ENCODE results near the gene IGSF1.
A peak's percentile ranks its signal among the peaks of the same experiment; 100 is the strongest.
"Not testable (repeated sequence)": the region's sequence is repeated elsewhere in the genome, so short reads cannot be mapped to it uniquely, and the experiment has no call there.

IGSF1 gene

DNA sequence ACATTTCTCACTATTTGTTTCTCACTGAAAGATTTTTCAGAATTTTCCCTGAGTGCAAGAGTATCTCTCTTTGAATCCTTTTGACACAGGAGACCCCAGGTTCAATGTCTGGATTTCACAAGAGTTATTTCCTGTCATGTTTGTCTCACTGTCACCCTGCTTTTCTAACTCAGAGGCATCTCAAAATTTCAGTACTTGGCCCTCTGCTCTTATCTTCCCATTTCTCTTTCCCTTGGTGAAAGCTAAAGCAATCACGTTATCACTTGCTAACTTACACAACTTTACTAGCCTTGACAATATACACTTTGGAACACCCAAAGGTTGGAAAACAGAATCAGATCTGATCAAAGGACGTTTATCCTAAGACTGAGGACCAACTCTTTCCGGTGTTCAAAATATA is 17.3 kb downstream of the IGSF1 start:
- DNase-seq, result no peak

- DNase-seq, result no peak
Measured at GRCh38 chrX:131271274-131271673, 17.8 kb downstream of the IGSF1 start.

GRCh38 chrX:131270080-131270479 is 19.0 kb downstream of the IGSF1 start:
- DNase-seq, result no peak

- peak in 1 of 14 donors; percentile 2 for DNase-seq
Measured at GRCh38 chrX:131264665-131265064, 24.4 kb downstream of the IGSF1 start.

GRCh38 chrX:131264053-131264452 is 25.1 kb downstream of the IGSF1 start:
- DNase-seq, result no peak

- DNase-seq, result no peak
Measured at GRCh38 chrX:131262738-131263679, 26.1 kb downstream of the IGSF1 start.

GRCh38 chrX:131262200-131262599 is 26.9 kb downstream of the IGSF1 start:
- DNase-seq, result no peak

GRCh38 chrX:131257367-131257766 is 31.7 kb downstream of the IGSF1 start:
- DNase-seq, result no peak

DNA sequence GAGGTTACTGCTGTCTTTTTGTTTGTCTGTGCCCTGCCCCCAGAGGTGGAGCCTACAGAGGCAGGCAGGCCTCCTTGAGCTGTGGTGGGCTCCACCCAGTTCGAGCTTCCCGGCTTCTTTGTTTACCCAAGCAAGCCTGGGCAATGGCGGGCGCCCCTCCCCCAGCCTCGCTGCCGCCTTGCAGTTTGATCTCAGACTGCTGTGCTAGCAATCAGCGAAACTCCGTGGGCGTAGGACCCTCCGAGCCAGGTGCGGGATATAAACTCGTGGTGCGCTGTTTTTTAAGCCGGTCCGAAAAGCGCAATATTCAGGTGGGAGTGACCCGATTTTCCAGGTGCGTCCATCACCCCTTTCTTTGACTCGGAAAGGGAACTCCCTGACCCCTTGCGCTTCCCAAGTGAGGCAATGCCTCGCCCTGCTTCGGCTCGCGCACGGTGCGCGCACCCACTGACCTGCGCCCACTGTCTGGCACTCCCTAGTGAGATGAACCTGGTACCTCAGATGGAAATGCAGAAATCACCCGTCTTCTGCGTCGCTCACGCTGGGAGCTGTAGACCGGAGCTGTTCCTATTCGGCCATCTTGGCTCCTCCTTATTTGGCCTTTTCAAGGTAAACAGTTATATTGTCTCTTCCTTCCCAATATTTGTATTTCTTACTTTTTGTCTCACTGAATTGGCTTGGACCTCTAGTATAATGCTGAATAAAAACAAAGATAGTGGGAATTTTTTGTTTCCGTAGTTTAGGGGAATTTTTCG is 37.9 kb downstream of the IGSF1 start:
- not testable (repeated sequence) for DNase-seq

DNA sequence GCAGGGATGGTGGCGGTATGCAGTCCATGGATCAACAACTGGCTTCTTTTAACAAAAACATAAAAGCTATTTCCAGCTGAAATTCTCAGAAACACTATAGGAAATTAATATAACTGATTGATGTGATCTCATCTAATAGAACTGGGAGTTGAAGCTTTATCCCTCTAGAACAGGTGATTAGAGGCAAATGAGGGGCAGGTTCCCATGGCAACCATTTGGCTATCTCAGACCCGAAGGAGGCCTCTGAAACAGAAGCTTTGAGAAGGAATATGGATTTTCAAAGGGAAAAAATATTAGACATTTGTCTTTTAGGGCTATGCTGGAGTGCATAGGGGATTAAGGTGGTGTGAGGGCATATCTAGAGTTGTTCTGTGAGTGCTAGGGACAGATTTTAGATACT is 50.0 kb downstream of the IGSF1 start:
- no peak for DNase-seq

DNA sequence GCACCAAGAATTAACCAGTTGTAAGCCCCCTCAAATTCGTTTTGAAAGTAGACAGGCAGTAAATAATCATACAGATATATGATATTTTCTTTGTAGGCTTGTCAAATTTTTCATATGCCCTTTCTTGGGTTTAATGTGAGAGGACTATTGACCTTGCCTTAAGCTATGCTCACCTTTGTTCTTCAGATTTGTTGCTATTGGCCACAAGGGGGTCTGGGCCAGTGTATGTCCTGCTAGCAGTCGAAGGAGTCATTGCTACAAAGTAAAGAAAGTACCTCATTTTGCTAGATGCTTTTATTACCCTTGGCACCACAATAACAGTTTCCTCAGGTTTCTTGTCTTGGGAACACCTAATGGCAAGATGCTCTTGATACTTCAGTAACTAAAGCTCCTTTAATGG is 51.7 kb downstream of the IGSF1 start:
- DNase-seq, result no peak

GRCh38 chrX:131235768-131236545 is 53.1 kb downstream of the IGSF1 start:
- no peak for DNase-seq

- DNase-seq, result no peak
Measured at GRCh38 chrX:131227608-131228007, 61.5 kb downstream of the IGSF1 start.

DNA sequence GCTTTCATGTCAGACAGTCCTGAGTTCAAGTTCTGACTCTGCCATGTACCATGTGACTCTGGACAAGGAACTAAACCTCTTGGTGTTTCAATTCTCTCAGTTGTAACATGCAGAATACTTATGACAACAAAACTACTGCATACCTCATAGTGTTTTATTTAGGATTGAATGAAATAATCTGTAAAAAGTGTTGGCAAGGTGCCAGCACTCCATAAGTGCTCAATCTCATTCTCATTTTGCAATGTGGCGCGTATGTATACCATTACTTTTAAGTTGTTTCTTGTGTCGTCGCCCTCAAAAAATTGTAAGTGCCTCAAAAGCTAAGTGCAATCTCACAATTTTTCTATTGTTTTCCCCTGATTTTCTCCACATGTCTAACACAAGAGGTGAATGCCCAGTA is 62.5 kb downstream of the IGSF1 start:
- no peak for DNase-seq

- no peak for DNase-seq
Measured at GRCh38 chrX:131225078-131225477, 64.0 kb downstream of the IGSF1 start.

All from C1 segment of cervical spinal cord (tissue), 14 donors.